ENCODE data around the gene MGRN1. TPM values are rescaled to one million over a fixed set of nuclear protein-coding genes. Genes with fewer than 3 reads are reported as not detected.

Gene MGRN1
- total RNA-seq, 4 donors from 2014 or later: 49.1 to 127 (median 79.5) TPM

GRCh38 chr16:4688674-4689045, 64.0 kb downstream of the MGRN1 start:
- in situ Hi-C loops (cut with MboI; ENCODE audit: low pct_ligation_motif_present in 1 of 4, low pct_unique_long_range_greater_than_20kb in 1 of 4, low sequenced_read_pairs in 3 of 4): no loop called here
- WGBS, 2 donors (ENCODE audit: low coverage in 1 of 2): 92% methylated on average over 20 of the region's 22 CpGs; no CpG with 5 or more reads in 1 of the 2 donors
- intact Hi-C loops (cut with DNase I; ENCODE audit: low total_unique reads): no loop called here
- H3K36me3 ChIP-seq: peaks cover 0 to 18% (median 3%) of the 10 kb centered on the region in 4 donors
- H3K27ac ChIP-seq: no peak overlapping the region
- no peak for TF ChIP-seq EP300 (IDR thresholded peaks at IDR 0.05; ENCODE audit: low read depth)
- no peaks in the 10 kb centered on the region for H3K9me3 ChIP-seq
- no peak overlapping the region for H3K4me3 ChIP-seq
- DNase-seq: no peak
- H3K27me3 ChIP-seq: no peaks in the 10 kb centered on the region
- peaks cover 8 to 13% (median 10%) of the 10 kb centered on the region in 4 donors for H3K4me1 ChIP-seq

- Histone ChIP-seq H3K27me3 (no peaks in the 10 kb centered on the region), H3K27ac (no peak overlapping the region), H3K36me3 (peaks cover 0 to 13% (median under 1%) of the 10 kb centered on the region in 4 donors), H3K9me3 (no peaks in the 10 kb centered on the region), H3K4me3 (no peak overlapping the region), H3K4me1 (peaks cover 8 to 15% (median 10%) of the 10 kb centered on the region in 4 donors)
- in situ Hi-C loops (cut with MboI; ENCODE audit: low pct_ligation_motif_present in 1 of 4, low pct_unique_long_range_greater_than_20kb in 1 of 4, low sequenced_read_pairs in 3 of 4) (no loop called here), intact Hi-C loops (cut with DNase I; ENCODE audit: low total_unique reads) (no loop called here)
- DNase-seq: no peak
- WGBS, 2 donors (ENCODE audit: low coverage in 1 of 2): 88% methylated on average over 15 of the region's 21 CpGs; no CpG with 5 or more reads in 1 of the 2 donors
- TF ChIP-seq POLR2AphosphoS5 (IDR thresholded peaks at IDR 0.05): no peak
- no peak for TF ChIP-seq POLR2A (IDR thresholded peaks at IDR 0.05)
- no peak for TF ChIP-seq CTCF (IDR thresholded peaks at IDR 0.05)
- TF ChIP-seq EP300 (IDR thresholded peaks at IDR 0.05; ENCODE audit: low read depth): no peak
Observed at GRCh38 chr16:4689091-4689671, 64.6 kb downstream of the MGRN1 start.

DNA sequence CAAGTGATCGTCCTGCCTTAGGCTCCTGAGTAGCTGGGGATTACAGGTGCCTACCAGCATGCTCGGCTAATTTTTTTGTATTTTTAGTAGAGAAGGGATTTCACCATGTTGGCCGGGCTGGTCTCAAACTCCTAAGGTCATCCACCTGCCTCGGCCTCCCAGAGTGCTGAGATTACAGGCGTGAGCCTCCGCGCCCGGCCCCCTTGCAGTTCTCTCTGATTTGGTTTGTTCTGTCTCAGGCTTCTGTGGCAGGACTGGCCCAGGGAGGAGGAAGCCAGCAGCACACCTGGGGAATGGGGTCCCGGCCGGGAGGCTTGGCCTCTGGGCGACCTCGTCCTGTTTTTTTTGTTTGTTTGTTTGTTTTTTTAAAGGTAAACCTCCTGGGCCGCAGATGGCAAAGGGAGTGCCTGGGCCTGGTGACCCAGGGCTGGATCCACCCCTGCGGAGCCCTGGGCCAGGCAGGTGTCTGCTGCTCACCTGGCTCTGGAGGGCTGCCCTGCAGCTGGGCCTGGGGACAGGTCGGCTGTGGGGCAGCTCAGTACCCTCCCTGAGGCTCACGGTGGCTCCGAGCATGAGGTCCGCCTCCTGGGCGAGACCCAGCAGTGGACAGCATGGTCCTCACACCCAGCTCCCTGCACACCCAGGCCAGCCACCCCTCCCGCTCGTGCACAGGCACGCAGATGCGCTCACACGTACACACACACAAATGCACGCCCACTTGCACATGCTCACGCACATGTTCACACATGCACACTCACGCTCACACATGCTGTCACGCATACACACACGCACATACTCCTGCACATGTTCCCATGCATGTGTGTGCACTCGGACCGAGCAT, 65.5 kb downstream of the MGRN1 start:
- peaks cover 0 to 4% (median 0%) of the 10 kb centered on the region in 4 donors for H3K36me3 ChIP-seq
- no peak overlapping the region for H3K27ac ChIP-seq
- peaks cover 15 to 24% (median 17%) of the 10 kb centered on the region in 4 donors for H3K4me1 ChIP-seq
- TF ChIP-seq EP300 (IDR thresholded peaks at IDR 0.05; ENCODE audit: low read depth) (no peak), CTCF (IDR thresholded peaks at IDR 0.05) (no peak), POLR2AphosphoS5 (IDR thresholded peaks at IDR 0.05) (no peak), POLR2A (IDR thresholded peaks at IDR 0.05) (no peak)
- H3K9me3 ChIP-seq: no peaks in the 10 kb centered on the region
- no peak overlapping the region for H3K4me3 ChIP-seq
- in situ Hi-C loops (cut with MboI; ENCODE audit: low pct_ligation_motif_present in 1 of 4, low pct_unique_long_range_greater_than_20kb in 1 of 4, low sequenced_read_pairs in 3 of 4): no loop called here
- DNase-seq: no peak
- WGBS, 2 donors (ENCODE audit: low coverage in 1 of 2): 80 to 92% methylated on average over 1 to 31 of the region's 31 CpGs
- intact Hi-C loops (cut with DNase I; ENCODE audit: low total_unique reads): no loop called here
- no peaks in the 10 kb centered on the region for H3K27me3 ChIP-seq

DNA sequence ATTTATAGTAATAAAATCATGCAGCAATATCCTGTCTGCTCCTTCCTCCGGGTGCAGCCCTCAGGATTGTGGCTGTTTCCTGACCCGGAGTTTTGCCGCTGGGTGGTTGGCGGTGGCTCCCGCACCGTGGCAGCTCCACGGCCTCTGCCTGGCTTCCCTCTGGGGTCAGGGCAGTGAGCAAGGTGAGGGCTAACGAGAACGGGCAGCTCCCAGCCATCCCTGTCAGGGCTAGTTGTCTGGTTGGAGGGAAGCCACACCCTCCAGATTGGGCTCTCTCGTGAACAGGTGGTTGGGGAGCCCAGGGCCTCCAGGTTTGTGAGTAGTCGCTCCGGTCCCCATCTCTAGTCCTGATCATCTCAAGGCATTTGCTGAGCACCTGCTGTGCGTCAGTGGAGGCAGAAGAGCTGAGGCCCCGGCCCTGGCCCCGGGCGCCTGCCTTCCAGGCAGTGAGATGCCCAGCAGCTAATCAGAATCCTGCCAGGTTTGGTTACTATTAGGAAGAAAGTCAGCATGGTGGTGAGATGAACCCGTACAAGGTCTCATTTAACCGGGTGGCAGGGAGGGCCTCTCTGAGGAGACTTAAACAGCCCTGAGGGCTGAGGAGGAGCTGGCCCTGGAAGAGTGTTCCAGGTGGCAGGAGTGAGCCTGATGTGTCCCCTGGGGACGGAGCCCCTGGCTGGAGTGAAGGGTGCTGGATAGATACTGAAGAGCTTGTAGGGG, 66.5 kb downstream of the MGRN1 start:
- Histone ChIP-seq H3K36me3 (no peaks in the 10 kb centered on the region), H3K27ac (no peak overlapping the region), H3K27me3 (no peaks in the 10 kb centered on the region), H3K4me1 (peaks cover 15 to 25% (median 21%) of the 10 kb centered on the region in 4 donors), H3K9me3 (no peaks in the 10 kb centered on the region), H3K4me3 (no peak overlapping the region)
- DNase-seq: no peak
- WGBS, 2 donors (ENCODE audit: low coverage in 1 of 2): 75% methylated on average over 17 of the region's 19 CpGs; no CpG with 5 or more reads in 1 of the 2 donors
- intact Hi-C loops (cut with DNase I; ENCODE audit: low total_unique reads): no loop called here
- in situ Hi-C loops (cut with MboI; ENCODE audit: low pct_ligation_motif_present in 1 of 4, low pct_unique_long_range_greater_than_20kb in 1 of 4, low sequenced_read_pairs in 3 of 4): no loop called here
- TF ChIP-seq EP300 (IDR thresholded peaks at IDR 0.05; ENCODE audit: low read depth) (no peak), POLR2A (IDR thresholded peaks at IDR 0.05) (no peak)
